ENCODE measurements around the gene RD3L.

- TF ChIP-seq, protein P1, sequence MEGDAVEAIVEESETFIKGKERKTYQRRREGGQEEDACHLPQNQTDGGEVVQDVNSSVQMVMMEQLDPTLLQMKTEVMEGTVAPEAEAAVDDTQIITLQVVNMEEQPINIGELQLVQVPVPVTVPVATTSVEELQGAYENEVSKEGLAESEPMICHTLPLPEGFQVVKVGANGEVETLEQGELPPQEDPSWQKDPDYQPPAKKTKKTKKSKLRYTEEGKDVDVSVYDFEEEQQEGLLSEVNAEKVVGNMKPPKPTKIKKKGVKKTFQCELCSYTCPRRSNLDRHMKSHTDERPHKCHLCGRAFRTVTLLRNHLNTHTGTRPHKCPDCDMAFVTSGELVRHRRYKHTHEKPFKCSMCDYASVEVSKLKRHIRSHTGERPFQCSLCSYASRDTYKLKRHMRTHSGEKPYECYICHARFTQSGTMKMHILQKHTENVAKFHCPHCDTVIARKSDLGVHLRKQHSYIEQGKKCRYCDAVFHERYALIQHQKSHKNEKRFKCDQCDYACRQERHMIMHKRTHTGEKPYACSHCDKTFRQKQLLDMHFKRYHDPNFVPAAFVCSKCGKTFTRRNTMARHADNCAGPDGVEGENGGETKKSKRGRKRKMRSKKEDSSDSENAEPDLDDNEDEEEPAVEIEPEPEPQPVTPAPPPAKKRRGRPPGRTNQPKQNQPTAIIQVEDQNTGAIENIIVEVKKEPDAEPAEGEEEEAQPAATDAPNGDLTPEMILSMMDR (IDR thresholded peaks at IDR 0.05; ENCODE audit: low read depth, low read length) = no peak
- no peak for TF ChIP-seq MYC (IDR thresholded peaks at IDR 0.05; ENCODE audit: low read depth, low read length)
- TF ChIP-seq POLR2A (IDR thresholded peaks at IDR 0.05; ENCODE audit: extremely low read depth, insufficient read length) = no peak
These were observed 43.0 kb downstream of the RD3L start for GRCh38 chr14:103899316-103899715.
